ENCODE measurements around the gene PTK6.
"Not testable (repeated sequence)": the region's sequence is repeated elsewhere in the genome, so short reads cannot be mapped to it uniquely, and the experiment has no call there.

Gene PTK6

DNA sequence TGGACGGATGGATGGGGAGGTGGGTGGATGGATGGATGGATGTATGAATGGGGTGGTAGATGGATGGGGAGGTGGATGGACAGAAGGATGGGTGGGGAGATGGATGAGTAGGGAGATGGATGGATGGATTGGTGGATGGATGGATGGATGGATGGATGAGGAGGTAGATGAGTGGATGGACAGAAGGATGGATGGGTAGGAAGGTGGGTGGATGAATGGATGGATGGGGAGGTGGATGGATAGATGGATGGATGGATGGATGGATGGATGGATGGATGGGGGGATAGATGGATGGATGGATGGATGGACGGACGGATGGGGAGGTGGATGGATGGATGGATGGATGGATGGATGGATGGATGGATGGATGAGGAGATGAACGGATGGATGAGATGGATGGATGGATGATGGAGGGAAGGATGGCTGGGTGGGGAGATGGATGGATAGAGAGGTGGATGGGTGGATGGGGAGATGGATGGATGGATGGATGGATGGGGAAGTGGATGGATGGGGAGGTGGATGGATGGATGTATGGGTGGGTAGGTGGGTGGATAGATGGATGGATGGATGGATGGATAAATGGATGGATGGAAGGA is 45.4 kb downstream of the PTK6 start:
- DNase-seq: no peak

DNA sequence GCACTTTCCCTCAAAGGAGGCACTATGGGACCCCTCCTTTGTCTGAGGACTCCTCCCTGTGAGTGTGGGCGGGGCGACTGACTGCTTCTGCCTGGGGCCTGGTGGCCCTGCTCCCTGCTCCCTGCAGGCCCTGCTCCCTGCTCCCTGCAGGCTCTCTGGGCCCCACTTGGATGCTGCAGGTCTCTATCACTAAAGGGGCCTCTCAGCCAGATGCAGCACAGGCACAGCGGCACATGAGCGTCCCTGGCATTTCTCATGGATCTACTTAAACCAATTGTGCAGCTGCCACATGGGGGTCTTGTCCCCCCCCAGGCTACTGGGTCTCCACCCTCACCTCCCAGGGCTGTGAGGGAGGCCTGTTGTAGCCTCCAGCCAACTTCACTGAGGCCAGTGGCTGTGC is 46.1 kb downstream of the PTK6 start:
- DNase-seq: no peak

DNA sequence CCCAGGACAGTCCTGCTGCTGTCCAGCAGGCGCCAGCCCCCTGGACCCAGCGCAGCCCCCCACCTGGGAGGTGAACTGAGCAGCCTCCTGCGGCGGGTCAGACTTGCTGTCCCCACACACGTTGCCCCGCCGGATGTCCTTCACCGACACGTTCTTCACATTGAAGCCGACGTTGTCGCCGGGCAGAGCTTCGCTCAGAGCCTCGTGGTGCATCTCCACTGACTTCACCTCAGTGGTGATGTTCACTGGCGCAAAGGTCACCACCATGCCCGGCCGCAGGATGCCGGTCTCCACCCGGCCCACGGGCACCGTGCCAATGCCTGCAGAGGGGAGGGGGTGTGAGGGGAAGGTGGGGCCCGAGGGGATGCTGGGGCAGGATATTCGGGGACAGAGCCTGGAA is 46.8 kb downstream of the PTK6 start:
- no peak for DNase-seq

GRCh38 chr20:63488315-63489251 is 48.6 kb downstream of the PTK6 start:
- no peak for DNase-seq

DNA sequence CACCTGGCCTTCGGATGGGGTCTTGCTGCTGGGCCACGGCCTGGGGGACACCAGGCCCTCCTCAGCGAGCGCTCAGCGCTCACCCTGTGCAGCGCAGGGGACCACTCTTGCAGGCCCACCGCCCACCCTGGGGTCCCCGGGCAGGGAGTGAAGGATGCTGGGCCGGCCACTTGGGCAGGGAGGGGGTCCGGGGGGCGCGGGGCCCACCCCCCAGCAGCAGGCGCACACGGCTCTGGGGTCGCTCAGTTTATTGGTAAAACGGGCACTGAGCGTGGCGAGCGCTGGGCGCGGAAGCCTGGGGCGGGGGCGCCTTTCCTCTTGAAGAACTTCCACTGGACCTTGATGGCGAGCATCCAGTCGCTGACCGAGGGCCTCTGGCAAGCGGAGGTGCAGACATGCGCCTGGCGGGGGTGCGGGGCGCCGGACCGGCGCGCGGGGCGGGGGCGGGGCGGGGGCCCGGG is 49.4 kb downstream of the PTK6 start:
- DNase-seq: no peak

GRCh38 chr20:63487116-63487764 is 49.9 kb downstream of the PTK6 start:
- DNase-seq: no peak

DNA sequence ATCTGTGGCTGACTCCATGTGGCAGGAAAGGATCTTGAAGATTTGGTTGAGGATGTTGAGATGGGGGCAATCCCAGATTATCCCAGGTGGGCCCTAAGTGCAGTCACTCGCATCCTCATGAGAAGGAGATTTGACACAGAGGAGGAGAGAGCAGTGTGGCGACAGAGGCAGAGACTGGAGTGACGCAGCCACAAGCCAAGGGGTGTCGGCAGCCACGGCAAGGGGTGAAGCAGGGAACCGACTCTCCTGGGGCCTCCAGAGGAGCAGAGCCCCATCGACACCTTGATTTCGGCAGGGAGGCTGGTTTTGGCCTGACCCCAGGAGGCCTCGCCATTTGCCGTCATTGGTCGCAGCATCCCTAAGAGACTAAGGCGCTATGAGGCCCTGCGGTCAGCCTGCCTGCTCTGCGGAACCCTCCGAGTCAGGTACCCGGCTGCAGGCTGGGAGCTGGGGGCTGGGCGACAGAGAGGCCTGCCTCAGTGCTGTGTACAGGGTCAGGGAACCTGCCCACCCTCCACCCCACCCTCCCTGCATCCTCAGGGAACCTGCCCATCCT is 50.8 kb downstream of the PTK6 start:
- DNase-seq: no peak

DNA sequence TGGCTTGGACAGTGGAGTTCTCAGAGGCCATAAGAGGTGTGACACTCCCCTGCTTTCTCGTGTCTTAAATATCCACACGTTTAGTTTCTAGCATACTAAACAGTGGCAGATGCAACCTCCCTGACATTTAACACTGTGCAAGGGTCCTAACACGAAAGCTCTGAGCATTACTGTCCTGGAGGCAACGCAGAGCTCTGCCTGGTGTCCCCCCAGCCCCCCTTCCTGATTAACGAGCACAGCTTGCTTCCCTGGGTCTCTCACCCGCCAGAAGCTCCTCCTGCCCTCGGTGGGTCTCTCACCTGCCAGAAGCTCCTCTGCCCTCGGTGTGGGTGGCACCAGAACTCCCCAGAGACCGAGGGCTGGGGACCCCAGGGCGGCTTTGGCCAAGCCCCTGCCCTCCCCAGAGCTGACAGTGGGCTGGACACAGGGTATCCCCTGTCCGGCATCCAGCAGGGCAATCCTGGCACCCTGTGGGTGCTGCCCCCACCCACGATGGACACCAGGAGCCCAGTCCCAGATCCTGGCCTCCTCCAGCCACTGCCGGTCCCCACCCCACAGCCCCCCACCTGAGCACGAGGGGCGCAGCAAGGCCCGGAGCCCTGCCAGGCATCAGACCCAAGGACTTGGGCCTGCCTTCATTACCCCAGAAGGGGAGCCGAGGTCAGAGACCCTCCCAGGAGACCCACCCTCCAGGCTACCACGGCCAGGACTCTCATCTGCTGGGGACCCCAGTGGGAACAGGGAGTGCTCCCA is 52.3 kb downstream of the PTK6 start:
- DNase-seq: no peak

- DNase-seq: no peak
These were observed 52.9 kb downstream of the PTK6 start for GRCh38 chr20:63484236-63484635.

DNA sequence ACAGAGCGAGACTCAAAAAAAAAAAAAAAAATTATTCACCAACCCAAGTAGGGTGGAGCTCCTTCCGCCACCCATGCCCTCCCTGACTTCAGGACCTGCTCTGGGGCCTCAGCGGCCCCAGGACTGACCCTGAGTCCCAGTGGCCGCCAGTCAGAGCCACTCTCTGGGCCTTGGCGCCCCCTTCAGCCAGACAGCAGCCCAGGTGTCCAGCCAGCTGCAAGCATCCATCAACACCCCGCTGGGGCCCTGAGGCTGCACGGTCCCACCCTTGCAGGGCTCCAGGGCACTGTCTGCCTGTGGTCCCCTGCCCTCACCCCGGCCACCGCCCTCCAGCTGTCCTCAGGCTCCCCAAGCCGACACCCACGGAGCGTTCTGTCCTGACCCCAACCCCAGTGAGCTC is 53.3 kb downstream of the PTK6 start:
- DNase-seq: no peak

DNA sequence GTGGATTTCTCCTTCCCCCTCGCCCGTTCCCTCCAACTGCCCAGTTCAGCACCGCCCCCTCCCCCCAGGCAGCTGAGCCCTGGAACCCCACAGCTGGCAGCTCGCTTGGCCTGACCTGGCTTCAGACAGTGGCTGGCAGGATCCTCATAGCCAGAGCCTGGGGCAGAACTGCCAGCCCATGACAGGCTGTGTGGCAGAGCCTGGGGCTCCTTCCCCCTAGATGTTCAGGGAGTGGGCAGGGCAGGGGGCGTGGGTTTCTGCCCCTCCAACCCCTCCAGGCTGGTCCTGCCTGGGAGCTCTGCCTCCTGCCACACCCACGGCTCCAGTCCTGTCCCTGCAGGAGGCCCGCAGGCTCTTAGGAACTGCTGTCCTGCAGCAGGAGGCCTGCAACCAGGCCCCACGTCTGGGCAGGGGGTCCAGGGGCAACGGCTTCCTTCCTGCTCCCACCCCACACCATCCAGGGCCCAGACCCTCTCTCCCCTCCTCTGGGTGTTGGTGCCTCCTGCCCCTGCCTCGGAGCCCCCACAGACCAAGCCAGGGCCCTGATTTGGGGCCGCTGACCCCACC is 55.1 kb downstream of the PTK6 start:
- DNase-seq: no peak

DNA sequence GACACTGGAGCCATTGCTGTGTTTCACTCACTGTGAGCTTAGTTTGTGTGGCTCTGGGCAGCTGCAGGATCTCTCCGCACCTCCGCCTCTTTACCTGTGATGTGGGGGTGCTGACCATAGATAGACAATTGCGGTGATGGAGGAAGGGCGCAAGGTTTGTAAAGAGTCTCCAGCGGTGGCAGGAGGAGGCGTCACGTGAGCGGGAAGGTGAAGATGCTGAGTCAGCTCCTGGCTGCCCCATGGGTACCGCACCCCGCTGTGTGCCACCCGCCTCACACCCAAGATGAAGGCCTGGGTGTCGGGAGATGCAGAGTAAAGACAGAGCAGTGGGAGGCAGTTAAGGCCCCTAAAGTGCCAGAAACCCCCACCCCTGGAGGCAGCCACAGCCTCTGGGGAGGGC is 55.7 kb downstream of the PTK6 start:
- no peak for DNase-seq

DNA sequence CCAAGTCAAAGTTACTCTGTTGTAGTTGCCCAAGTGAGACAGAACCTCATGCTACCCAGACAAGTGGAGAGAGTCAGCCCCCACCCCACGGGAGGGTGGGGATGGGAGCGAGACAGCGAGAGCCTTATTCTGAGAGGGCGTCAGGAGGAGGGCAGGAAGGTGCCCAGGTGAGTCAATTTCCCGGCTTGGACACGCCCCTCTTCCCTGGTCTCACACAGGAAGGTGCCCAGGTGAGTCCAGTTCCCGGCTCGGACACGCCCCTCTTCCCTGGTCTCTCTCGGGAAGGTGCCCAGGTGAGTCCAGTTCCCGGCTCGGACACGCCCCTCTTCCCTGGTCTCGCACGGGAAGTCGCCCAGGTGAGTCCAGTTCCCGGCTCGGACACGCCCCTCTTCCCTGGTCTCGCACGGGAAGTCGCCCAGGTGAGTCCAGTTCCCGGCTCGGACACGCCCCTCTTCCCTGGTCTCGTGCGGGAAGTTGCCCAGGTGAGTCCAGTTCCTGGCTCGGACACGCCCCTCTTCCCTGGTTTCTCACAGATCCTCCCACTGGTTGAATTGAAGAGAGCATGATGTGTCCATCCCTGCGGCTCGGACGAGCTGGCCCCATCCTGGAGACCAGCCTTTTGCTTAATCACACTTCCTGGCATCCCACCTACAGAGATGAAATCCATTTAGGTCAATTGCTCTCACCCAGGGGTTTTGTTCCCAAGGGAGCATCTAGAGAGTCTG is 57.3 kb downstream of the PTK6 start:
- not testable (repeated sequence) for DNase-seq

DNA sequence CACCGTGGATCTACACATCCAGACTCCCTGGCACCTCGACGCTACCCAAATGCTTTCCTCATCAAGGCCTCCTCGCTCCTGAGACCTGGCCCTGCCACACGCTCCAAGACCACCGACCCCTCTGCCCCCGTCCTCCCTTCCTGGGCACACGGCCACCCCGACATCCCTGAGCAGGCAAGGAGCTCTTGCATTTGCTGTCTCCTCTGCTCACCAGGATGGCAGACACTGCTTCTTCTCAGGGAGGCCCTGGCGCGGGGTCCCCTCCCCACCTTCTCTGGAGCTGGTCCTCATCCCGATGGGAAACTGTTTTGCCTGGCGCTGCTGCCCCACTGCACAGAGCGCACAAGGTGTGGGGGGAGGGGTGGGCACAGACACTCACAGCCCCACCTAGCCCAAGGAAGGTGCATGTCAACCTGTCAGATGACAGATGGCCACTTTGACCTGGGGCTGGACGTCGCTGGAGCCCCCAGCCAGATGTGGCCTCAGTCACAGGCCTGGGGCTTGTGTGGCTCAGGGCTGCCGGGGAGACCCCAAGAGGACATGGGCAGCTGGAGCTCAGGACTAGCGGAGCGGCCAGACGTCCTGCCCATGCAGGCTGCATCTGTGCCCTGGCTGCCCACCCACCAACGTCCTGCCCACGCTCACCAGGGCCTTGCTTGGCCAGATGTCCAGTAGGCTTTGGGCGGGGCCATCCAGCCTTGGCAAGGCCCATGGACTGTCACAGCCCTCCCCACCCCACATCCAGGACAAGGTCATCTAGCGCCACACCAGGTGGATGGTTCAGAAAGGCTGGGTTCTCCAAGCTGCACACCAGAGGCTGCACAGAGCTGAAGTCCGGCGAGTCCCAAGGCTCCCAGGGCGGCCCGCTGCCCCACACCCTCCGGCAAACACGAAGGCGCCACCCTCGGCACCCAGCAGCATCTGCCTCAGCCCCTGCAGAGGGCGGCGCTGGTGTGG is 58.6 kb downstream of the PTK6 start:
- DNase-seq: no peak
